GM23338 (cell line): ENCODE measurements around the gene TPST1. TPM values are rescaled to one million over a fixed set of nuclear protein-coding genes. Genes with fewer than 3 reads are reported as not detected.

Experiments
- ATAC-seq: fragments of 200-7000 bp; cut with Tn5 transposase; 3 replicates; pipeline ENCODE4 v1.9.1; 2020
- DNase-seq: peaks from one replicate; pipeline ENCODE4 v3.0.0-alpha.2; 2015; ENCODE audit warnings: low spot score
- H2AFZ ChIP-seq: fragments of 200-600 bp; sonication (generic); 2 replicates; pipeline ENCODE4 v1.8.0; 2016; ENCODE audit warnings: antibody characterized with exemption, mild to moderate bottlenecking, moderate library complexity
- H3F3A ChIP-seq: fragments of 200-600 bp; sonication (generic); replicated peaks from 2 replicates; pipeline ENCODE4 v1.8.0; 2017; ENCODE audit warnings: antibody characterized with exemption, mixed run types, low read depth
- H3K27ac ChIP-seq: fragments of 200-600 bp; sonication (generic); 2 replicates; pipeline ENCODE4 v1.6.1; 2016; ENCODE audit warnings: low read depth
- H3K27me3 ChIP-seq: fragments of 200-600 bp; sonication (generic); 2 replicates; pipeline ENCODE4 v1.8.0; 2016; ENCODE audit warnings: mild to moderate bottlenecking, mixed run types, moderate library complexity; ENCODE audit not compliant: insufficient read depth
- H3K36me3 ChIP-seq: fragments of 200-600 bp; sonication (generic); 2 replicates; pipeline ENCODE4 v1.8.0; 2016; ENCODE audit warnings: mild to moderate bottlenecking; ENCODE audit not compliant: insufficient read depth
- H3K4me1 ChIP-seq: fragments of 200-600 bp; sonication (generic); 2 replicates; pipeline ENCODE4 v1.8.0; 2016; ENCODE audit warnings: mild to moderate bottlenecking, moderate library complexity; ENCODE audit not compliant: insufficient read depth
- H3K4me2 ChIP-seq: fragments of 200-600 bp; sonication (generic); 2 replicates; pipeline ENCODE4 v1.7.1; 2017; ENCODE audit warnings: mixed run types
- H3K4me3 ChIP-seq: fragments of 200-600 bp; sonication (generic); 2 replicates; pipeline ENCODE4 v1.6.1; 2016; ENCODE audit warnings: mixed run types
- H3K79me2 ChIP-seq: fragments of 200-600 bp; sonication (generic); replicated peaks from 2 replicates; pipeline ENCODE4 v1.8.0; 2017; ENCODE audit warnings: mild to moderate bottlenecking; ENCODE audit not compliant: insufficient read depth
- H3K9me2 ChIP-seq: fragments of 200-600 bp; sonication (generic); 2 replicates; pipeline ENCODE4 v1.8.0; 2017; ENCODE audit not compliant: insufficient read depth
- H4K20me1 ChIP-seq: fragments of 200-600 bp; sonication (generic); replicated peaks from 2 replicates; pipeline ENCODE4 v1.8.0; 2017; ENCODE audit warnings: mild to moderate bottlenecking; ENCODE audit not compliant: insufficient read depth
- H3K27ac Mint-ChIP-seq: 2 replicates; pipeline ENCODE4 v1.8.0; 2020; ENCODE audit warnings: inconsistent platforms, mild to moderate bottlenecking, moderate library complexity, mixed read lengths
- H3K27me3 Mint-ChIP-seq: 3 replicates; pipeline ENCODE4 v1.8.0; 2022; ENCODE audit warnings: low read depth, mild to moderate bottlenecking, moderate library complexity, mixed read lengths, inconsistent platforms; ENCODE audit not compliant: insufficient read depth, poor library complexity
- H3K36me3 Mint-ChIP-seq: 3 replicates; pipeline ENCODE4 v1.8.0; 2021; ENCODE audit warnings: low read depth, mild to moderate bottlenecking, inconsistent platforms, moderate library complexity, mixed read lengths
- H3K4me1 Mint-ChIP-seq: 3 replicates; pipeline ENCODE4 v1.8.0; 2020; ENCODE audit warnings: mild to moderate bottlenecking, inconsistent platforms, mixed read lengths
- H3K4me3 Mint-ChIP-seq: 3 replicates; pipeline ENCODE4 v1.8.0; 2021; ENCODE audit warnings: moderate library complexity, mild to moderate bottlenecking, inconsistent platforms, mixed read lengths
- H3K9me3 Mint-ChIP-seq: 3 replicates; pipeline ENCODE4 v1.8.0; 2020; ENCODE audit warnings: moderate library complexity, mild to moderate bottlenecking, inconsistent platforms, mixed read lengths
- CREB1 ChIP-seq: fragments of 250-450 bp; sonication (Bioruptor Pico); IDR thresholded peaks from 2 replicates; pipeline ENCODE4 v1.5.0; 2020; ENCODE audit warnings: low read depth, mild to moderate bottlenecking, moderate library complexity
- ETS1 ChIP-seq: IDR thresholded peaks from 2 replicates; pipeline ENCODE4 v1.6.1; 2016; ENCODE audit warnings: antibody characterized with exemption
- NANOG ChIP-seq: IDR thresholded peaks from 2 replicates; pipeline ENCODE4 v1.6.1; 2016; ENCODE audit warnings: antibody characterized with exemption, borderline replicate concordance
- REST ChIP-seq: IDR thresholded peaks from one replicate; pipeline ENCODE4 v1.6.1; 2018; ENCODE audit warnings: antibody characterized with exemption; ENCODE audit not compliant: unreplicated experiment
- STAT1 ChIP-seq: IDR thresholded peaks from one replicate; pipeline ENCODE4 v1.6.1; 2016; ENCODE audit warnings: antibody characterized with exemption; ENCODE audit not compliant: unreplicated experiment
- ZNF331 ChIP-seq: fragments of 250-450 bp; sonication (Bioruptor Pico); IDR thresholded peaks from 2 replicates; pipeline ENCODE4 v1.5.0; 2020; ENCODE audit warnings: low read depth, mild to moderate bottlenecking, moderate library complexity
- ZNF462 ChIP-seq: fragments of 250-450 bp; sonication (Bioruptor Pico); IDR thresholded peaks from 2 replicates; pipeline ENCODE4 v1.5.0; 2020; ENCODE audit warnings: mild to moderate bottlenecking, moderate library complexity
- polyA plus RNA-seq: library from polyadenylated mRNA; unstranded; fragments of >200 nt; fragmentation: Nextera tagmentation; extraction: Ambion mirVana; gene quantifications from 2 replicates; pipeline ENCODE4 v1.2.1, GENCODE V29; 2016
- total RNA-seq: library from RNA; depleted of rRNA; stranded (reverse); fragments of >200 nt; shearing (Covaris generic); gene quantifications from 2 replicates; pipeline ENCODE4 v1.2.3, GENCODE V29; 2014

Gene TPST1
- total and polyA plus RNA-seq, 2 experiments from 2014 or later = 10.7 to 19.2 TPM

GRCh38 chr7:66237906-66238772 lies 33.0 kb downstream of the TPST1 start (continued):
- TF ChIP-seq REST = no peak
- no peak for TF ChIP-seq NANOG
- TF ChIP-seq ZNF331 = no peak
- no peak for TF ChIP-seq ETS1
- TF ChIP-seq CREB1 (CRISPR knock-in tag) = no peak

GRCh38 chr7:66238773-66239466 lies 33.8 kb downstream of the TPST1 start:
- H3K4me1 Mint-ChIP-seq = peaks cover 7% of the 10 kb centered on the region; the same call in 2 of the 3 replicates
- Histone ChIP-seq H3K4me2 (no peak overlapping the region), H3F3A (no peaks in the 10 kb centered on the region; the same call in 1 of the 2 replicates), H3K9me2 (no peaks in the 10 kb centered on the region), H3K4me1 (peaks cover 6% of the 10 kb centered on the region), H3K36me3 (no peaks in the 10 kb centered on the region), H3K27me3 (no peaks in the 10 kb centered on the region), H3K79me2 (peaks cover 16% of the 10 kb centered on the region), H3K27ac (no peak overlapping the region), H4K20me1 (no peaks in the 10 kb centered on the region), H3K4me3 (no peak overlapping the region), H2AFZ (no peak overlapping the region)
- no peaks in the 10 kb centered on the region for H3K27me3 Mint-ChIP-seq
- H3K4me3 Mint-ChIP-seq = no peak overlapping the region
- no peak for DNase-seq
- no peak for ATAC-seq
- no peaks in the 10 kb centered on the region for H3K36me3 Mint-ChIP-seq
- no peak overlapping the region for H3K27ac Mint-ChIP-seq
- no peaks in the 10 kb centered on the region for H3K9me3 Mint-ChIP-seq
- TF ChIP-seq NANOG = no peak
- TF ChIP-seq ZNF462 = no peak
- TF ChIP-seq STAT1 = no peak
- no peak for TF ChIP-seq REST
